Adrenal gland (tissue), 5 donors: ENCODE data around the gene AUH.

Experiments used
- POLR2A ChIP-seq, 2 donors: fragments of 450-650 bp; IDR thresholded peaks; one replicate each; pipeline ENCODE4 v1.6.1; 2017; ENCODE audit warnings: antibody characterized with exemption in 2 of 2, mild to moderate bottlenecking in 2 of 2, moderate library complexity in 1 of 2
- TF ChIP-seq, protein P1 (sequence below), 6 experiments: fragments of 450-650 bp in 4 of 6; fragments of 200-600 bp in 2 of 6; sonication (generic) in 1 of 6; IDR thresholded peaks; 1 replicate in 5 of 6; 2 replicates in 1 of 6; pipeline versions ENCODE4 v1.5.1 to v1.8.0; 2016 to 2021; ENCODE audit warnings: antibody characterized with exemption in 6 of 6, mild to moderate bottlenecking in 2 of 6, moderate library complexity in 1 of 6
- donor health status: DM: no; HTN: no; CAD: no.

DNA sequence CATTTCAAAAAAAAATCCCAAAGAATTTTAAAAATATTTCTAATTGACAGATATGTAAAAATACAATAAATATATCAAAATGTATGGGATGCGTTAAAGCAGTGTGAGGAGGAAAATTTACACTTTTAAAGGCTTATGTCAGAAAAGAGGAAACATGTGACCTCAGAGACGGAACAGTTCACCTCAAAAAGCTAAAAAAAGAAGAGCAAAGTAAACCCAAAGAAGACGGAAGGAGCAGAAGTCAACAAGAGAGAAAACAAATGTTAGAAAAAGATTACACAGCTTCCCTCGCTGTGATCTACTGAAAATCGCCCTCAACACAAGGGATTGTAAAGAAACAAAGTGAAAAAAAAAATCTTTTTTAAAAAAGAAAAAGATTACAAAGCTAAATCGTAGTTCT is 186.9 kb downstream of the AUH start:
- TF ChIP-seq, protein P1, sequence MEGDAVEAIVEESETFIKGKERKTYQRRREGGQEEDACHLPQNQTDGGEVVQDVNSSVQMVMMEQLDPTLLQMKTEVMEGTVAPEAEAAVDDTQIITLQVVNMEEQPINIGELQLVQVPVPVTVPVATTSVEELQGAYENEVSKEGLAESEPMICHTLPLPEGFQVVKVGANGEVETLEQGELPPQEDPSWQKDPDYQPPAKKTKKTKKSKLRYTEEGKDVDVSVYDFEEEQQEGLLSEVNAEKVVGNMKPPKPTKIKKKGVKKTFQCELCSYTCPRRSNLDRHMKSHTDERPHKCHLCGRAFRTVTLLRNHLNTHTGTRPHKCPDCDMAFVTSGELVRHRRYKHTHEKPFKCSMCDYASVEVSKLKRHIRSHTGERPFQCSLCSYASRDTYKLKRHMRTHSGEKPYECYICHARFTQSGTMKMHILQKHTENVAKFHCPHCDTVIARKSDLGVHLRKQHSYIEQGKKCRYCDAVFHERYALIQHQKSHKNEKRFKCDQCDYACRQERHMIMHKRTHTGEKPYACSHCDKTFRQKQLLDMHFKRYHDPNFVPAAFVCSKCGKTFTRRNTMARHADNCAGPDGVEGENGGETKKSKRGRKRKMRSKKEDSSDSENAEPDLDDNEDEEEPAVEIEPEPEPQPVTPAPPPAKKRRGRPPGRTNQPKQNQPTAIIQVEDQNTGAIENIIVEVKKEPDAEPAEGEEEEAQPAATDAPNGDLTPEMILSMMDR (IDR thresholded peaks at IDR 0.05): no peak
- TF ChIP-seq POLR2A (IDR thresholded peaks at IDR 0.05): no peak
